GM06990 (cell line): ENCODE measurements around the gene SMKR1.
"Not testable (repeated sequence)": the region's sequence is repeated elsewhere in the genome, so short reads cannot be mapped to it uniquely, and the experiment has no call there.

Experiments used
- DNase-seq: peaks from one replicate; pipeline ENCODE4 v3.0.0-alpha.2; 2011; ENCODE audit not compliant: insufficient read length; ENCODE audit errors: extremely low read depth
- H3K27me3 ChIP-seq: replicated peaks from 2 replicates; pipeline ENCODE4 v1.6.0; 2011; ENCODE audit warnings: low read length; ENCODE audit not compliant: control insufficient read depth, insufficient read depth
- H3K36me3 ChIP-seq: 2 replicates; pipeline ENCODE4 v1.5.1; 2011; ENCODE audit warnings: low read length; ENCODE audit not compliant: control insufficient read depth, insufficient read depth
- H3K4me3 ChIP-seq: replicated peaks from 2 replicates; pipeline ENCODE4 v1.5.1; 2011; ENCODE audit warnings: low read depth, mild to moderate bottlenecking, control low read depth, low read length
- CTCF ChIP-seq: IDR thresholded peaks from 2 replicates; pipeline ENCODE4 v1.5.1; 2011; ENCODE audit warnings: low read length, control low read depth, mild to moderate bottlenecking, inconsistent platforms; ENCODE audit not compliant: insufficient read depth, poor library complexity, severe bottlenecking

Gene SMKR1

GRCh38 chr7:129531721-129532120 lies 29.4 kb downstream of the SMKR1 start:
- no peaks in the 10 kb centered on the region for H3K27me3 ChIP-seq
- TF ChIP-seq CTCF = no peak
- no peaks in the 10 kb centered on the region for H3K36me3 ChIP-seq
- no peak for DNase-seq
- no peak overlapping the region for H3K4me3 ChIP-seq

- no peak overlapping the region for H3K4me3 ChIP-seq
- H3K36me3 ChIP-seq = no peaks in the 10 kb centered on the region
- no peaks in the 10 kb centered on the region for H3K27me3 ChIP-seq
- no peak for TF ChIP-seq CTCF
- DNase-seq = no peak
These were observed 30.0 kb downstream of the SMKR1 start for GRCh38 chr7:129532375-129532774.

- H3K36me3 ChIP-seq, DNase-seq, H3K4me3 ChIP-seq, H3K27me3 ChIP-seq: not testable (repeated sequence)
These were observed 32.4 kb downstream of the SMKR1 start for GRCh38 chr7:129534558-129535274.

GRCh38 chr7:129535896-129536295 lies 33.6 kb downstream of the SMKR1 start:
- Histone ChIP-seq H3K4me3 (no peak overlapping the region), H3K36me3 (no peaks in the 10 kb centered on the region), H3K27me3 (no peaks in the 10 kb centered on the region)
- TF ChIP-seq CTCF = no peak
- DNase-seq = no peak

- TF ChIP-seq CTCF = no peak
- Histone ChIP-seq H3K27me3 (no peaks in the 10 kb centered on the region), H3K36me3 (no peaks in the 10 kb centered on the region), H3K4me3 (no peak overlapping the region)
- no peak for DNase-seq
These were observed 34.0 kb downstream of the SMKR1 start for GRCh38 chr7:129536323-129536722.

- H3K36me3 ChIP-seq = no peaks in the 10 kb centered on the region
- DNase-seq = no peak
- H3K27me3 ChIP-seq = no peaks in the 10 kb centered on the region
- no peak overlapping the region for H3K4me3 ChIP-seq
- TF ChIP-seq CTCF = no peak
These were observed 36.5 kb downstream of the SMKR1 start for GRCh38 chr7:129538790-129539189.
